Stimulated activated CD8-positive, alpha-beta memory T cell treated with anti-CD3 and anti-CD28 coated beads, Interleukin-15, amount 100 ng/mL, for 48 hours (primary cell): ENCODE data around the gene IGF2BP3.

Experiments
- DNase-seq, 2 donors: peaks; one replicate each; pipeline ENCODE4 v3.0.0-alpha.2; 2020; ENCODE audit warnings: low read depth in 2 of 2

IGF2BP3 gene

DNA sequence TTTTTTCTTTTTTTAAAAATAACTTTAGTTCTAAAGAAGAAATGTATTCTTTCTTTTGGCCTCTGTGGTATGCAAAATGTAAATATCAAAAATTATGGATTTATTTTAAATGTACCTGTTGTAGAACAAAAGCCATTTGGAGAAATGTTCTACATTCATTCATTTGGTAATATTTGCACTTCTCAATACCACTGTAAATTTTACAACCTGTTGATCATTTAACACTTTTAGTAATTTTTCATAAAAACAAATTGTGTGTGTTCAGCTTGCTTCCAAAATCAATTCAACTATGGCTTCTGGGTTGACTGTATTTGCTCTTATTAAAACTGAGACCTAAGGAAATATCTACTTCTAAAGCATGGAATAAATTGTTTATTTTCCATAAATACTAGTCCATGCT, 2.3 kb upstream of the IGF2BP3 start:
- DNase-seq, result no peak

DNA sequence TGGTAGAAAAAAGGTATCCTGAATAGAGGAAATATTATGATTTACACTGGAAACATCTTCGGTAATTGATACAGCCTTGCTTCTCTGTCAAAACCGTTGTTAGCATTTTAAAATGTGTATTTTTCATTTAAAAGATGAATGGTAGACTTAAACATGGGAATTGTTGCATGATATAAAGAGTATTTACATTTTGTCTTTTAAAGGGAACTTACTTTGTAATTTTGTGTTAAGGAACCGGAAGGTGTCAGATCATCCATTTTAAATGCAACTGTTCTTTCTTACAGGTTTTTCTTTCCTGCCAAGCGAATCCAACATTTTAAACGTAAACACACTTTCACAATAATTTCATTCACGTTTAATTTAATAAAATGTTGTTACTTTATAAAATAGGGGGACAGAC, 1.8 kb upstream of the IGF2BP3 start:
- DNase-seq, result no peak

DNA sequence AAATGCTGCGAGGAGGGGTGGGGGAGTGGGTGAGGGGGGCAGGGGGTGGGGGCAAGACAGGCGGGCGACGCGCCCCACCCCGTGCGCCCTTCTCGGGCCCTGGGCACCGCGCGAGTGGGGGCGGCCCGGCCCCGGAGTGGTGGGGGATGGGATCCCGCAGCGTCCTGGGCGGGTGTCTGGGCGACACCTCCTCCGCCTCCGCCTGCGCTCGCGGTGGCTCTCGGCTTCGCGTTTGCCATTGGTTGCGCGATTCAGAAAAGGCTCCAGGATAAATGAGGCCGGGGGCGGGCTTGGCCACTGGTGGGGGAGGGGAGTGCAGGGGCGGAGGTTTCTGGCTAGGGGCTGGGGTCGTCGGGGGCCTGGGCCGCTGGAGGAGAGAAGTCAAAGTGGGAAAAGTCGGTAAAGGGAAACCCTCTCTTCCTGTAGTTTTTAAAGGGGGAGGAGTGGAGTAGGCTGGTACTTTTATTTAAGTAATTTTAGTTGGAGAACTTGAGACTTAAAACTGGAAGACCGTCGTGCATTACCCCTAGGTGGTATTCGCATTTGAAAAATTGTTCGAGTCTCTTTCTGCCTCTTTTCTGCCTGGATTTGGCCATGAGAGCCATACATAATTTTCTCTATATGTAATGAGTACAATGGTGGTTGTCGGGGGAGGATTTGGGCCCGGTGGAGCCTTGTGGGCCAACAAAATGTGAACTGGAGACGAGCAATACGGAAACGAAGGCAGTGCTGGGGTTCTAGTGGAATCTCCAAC, 992 bp upstream of the IGF2BP3 start:
- DNase-seq, result no peak

DNA sequence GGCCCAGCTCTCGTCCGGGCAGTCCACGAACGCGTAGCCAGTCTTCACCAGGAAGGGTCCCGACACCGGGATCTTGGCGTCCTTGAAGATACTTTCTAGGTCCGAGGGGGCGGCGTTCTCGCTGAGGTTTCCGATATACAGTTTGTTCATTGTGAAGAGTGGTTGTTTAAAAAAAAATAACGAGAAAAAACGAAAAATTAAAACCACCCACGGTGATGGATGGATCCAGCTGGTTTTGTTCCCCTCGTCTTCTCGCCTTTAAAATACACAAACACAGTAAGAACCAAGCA, 385 bp downstream of the IGF2BP3 start:
- DNase-seq, result no peak

DNA sequence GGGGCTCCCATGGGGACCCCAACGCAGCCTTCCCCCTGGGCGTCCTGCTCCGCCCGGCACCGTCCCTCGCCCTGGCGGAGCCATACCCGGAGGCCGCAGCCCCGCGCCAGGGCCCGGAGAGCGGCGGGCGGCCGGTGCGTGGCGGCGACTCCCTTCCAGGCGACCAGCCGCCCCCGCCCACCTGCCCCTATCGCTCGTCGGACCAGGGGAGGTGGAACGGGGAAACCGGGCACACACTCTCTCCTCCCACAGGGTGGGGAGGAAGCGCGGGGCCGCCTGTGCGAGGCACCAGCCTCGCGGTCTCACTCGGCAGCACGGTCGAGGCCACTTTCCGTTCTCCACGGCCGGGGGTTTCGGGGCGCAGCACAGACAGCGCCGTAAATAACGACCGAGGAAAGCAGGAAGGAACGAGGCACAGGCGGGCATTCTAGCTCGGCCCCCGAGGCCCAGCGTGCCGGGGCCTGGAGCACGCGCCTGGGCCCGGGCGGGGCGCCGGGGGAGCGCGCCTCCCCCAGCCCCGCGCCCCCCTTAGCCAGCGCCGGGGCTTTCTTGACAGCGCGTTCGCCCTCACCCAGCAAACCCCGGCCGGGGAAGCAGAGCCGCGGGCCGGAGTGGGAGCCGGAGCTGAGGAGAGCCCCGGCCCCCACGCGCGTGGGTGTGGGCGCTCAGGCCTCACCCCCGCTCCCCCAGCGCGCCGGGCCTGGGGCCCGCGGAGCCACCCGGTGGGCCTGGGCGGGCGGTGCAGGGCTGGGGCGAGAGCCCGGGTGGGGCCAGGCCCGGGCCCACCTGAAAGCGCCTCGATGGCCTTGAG, 936 bp downstream of the IGF2BP3 start:
- no peak for DNase-seq

DNA sequence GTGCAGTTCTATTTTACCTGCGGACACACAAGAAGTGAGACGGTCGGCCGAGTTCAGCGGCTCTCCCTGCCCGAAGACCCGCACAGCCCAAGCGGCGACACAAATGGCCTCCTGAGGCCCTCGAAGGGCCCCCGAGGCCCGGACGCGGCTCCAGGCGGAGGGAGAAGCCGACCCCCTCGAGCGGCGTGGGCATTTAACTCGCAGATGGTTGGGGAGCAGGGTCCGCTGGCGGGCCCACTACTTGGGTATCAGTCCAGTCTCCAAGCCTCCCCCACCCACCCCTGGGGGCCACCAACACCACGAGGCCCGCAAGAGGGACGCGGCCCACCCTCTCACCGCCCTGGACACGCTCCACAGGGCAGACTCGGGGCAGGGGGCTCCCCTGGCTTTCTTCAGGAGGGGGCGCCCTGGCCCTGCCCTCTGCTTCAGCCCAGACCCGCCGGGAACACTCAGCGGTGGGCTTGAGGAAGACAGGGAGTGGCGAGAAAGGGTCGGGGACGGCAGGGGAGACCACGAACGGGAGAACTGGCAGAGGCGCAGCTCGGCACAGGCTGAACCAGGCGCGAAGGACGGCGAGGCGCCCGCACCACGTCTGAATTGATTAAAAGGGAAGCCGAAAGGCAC, 1.7 kb downstream of the IGF2BP3 start:
- DNase-seq, result no peak

DNA sequence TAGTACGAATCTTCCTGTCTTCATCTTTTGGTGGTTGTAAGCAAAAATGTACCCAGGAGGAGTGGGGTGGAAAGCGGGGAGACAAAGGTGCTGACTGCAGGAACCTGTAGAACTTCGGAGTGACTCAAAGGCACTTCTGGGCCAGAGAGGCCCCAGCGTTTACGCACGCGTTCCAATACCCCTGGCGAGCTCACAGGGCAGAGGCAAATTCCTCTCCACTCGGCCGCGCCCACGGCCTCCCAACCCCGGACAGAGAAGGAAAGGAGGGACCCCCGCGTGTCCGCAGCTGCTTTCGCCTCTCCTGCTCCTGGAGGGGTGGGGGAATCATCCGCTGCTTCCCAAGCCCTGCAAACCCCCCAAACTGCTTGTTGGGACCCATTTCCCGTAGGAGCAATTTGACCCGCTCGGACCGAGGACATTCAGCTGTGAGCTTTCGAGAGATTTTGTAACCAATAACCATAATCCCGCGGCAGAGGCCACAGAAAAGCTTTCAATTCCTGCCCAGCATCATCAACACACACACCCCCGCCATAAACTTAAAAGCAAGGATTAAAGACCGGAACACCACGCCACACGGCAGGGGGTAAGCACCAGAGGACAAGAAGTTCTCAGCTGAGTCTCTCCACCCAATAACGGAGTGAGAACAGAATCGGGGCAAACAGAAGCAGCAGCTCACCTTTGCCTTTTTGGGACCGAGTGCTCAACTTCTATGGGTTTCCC, 2.3 kb downstream of the IGF2BP3 start:
- no peak for DNase-seq

DNA sequence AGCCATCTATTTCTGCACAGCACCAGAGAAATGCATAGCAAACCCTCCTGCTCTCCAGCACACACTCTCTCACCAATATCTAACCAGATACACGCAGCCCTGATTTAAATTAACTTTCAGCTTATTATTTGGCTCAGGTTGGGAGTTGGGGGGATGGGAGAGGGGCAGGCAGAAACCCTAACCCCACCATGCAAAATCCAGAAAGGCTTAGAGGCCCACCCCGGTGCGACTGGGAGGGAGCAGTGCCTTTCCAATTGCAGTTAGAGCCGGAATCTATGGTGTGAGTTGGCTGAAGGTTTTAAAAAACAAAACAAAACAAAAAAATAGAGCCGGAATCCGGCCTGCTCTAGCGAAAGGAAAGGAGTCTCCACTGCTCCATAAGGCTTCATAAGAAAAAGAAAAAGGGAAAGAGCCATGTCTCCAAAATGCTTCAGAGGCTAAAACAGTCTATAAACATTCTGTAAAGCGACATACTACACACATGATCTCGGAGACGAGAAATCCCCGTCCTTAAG, 2.9 kb downstream of the IGF2BP3 start:
- DNase-seq, result no peak

DNA sequence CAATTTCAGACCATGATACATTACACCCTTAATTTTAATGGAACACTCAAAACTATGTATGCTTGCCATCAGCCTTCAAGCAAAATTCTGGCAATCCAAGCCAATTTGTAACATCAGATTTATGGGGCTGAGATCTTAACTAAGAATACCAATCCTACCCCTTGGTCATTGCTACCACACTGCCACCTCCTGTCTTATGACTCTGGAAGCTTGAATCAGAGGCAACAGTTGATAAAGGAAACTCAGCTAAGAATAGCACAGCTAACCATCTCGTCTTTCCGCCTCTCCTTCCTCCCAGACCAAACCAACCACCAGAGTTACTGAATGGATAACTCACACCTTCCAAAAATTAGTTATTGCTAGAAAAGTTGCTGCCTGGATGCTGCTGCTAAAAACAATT, 7.4 kb downstream of the IGF2BP3 start:
- DNase-seq, result no peak

DNA sequence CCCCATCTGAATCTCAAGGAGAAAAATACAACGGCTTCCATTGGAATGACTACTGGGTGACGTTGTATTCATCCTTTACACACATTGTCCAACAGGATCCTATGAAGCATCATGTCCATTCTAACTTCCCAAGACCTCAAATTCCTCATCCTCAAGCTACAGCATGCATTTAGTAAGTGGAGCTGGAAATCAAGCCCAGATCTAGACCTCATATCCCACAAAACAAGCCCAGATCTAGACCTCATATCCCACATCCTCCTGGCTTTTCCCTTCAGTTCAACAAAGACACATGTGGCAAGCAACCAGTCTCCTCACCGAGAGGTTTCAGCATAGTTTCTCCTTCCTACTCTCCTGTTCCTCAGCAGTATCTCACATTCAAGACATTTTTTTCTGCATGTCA, 12.2 kb downstream of the IGF2BP3 start:
- no peak for DNase-seq

DNA sequence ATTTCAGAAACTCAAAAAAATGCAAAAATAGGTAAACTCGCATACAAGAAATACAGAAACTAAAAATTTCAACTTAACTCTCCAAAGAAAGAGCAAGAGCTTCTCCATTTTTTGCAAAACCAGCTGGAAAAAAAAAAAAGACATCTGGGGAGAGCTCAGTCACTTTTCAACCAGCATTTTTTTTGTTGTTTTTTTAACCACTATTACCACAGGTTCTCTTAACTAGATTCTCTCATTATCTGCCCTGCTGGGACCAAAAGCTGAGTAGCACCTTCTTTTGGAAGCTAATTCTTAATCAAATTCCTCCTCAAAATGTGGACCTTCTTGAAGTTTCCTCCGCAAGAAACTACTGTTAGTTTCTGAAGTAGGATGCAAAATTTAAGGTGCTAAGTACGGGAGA, 14.2 kb downstream of the IGF2BP3 start:
- no peak for DNase-seq

DNA sequence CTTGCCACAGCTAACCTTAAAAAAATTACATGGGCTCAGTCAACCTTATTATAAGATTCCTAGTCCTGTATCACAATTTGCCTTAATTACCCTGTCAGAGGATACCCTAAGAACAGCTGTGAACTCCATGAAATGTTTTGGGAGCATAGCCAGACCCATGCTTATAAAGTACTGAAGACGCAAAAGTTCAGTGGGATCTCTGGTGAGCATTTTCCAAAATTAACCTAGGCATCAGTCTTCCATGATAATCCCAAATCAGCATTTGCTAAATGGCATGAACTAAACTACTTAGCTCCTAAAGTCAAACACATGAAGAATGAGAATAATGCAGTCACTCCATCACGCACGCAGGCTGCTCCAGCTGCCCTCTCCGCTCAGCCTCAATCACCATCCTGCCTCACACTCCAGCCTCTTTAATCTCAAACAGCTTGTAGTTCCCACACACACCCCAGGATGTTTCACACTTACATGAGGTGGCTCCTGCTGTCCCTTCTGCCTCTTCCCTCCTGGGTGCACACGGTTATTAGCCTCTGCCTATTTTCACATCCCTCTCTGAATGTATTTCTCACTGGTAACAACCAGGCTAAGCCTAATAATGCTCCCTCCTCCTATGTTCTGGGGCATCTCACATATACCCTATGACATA, 15.3 kb downstream of the IGF2BP3 start:
- DNase-seq, result no peak

DNA sequence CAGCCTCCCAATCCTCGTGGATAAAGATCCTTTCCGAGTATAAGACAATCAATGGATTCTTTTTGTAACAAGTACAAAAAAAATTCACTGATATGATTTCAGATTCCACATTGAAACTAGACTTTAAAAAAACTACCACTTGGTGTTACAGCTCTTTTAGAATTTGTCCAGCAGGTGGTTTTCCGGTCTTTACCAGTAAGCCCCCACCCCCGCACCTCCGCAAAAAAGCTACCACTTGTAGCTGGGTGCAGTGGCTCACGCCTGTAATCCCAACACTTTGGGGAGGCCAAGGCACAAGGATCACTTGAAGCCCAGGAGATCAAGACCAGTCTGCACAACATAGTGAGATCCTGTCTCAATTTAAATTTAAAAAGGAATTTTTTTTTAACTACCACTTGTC, 19.8 kb downstream of the IGF2BP3 start:
- no peak for DNase-seq

DNA sequence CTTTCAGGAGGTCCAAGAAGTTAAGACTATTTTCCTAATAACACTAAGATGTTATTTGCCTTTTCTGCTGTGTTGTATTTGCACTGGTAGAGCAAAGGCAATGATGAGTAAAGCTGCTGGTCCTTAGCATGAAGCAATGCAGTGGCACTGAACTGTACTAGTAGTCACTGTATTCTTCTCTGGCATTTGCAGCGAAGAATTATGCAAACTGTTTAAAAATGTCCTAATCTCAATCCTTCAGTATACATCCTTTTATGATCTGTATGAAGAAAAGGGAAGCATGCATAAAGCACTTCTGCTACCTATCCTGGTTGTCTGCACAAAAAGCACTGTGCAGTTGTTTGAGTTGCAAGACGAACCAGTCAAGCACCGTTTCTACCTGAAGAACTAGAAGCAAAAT, 20.4 kb downstream of the IGF2BP3 start:
- DNase-seq, result no peak

DNA sequence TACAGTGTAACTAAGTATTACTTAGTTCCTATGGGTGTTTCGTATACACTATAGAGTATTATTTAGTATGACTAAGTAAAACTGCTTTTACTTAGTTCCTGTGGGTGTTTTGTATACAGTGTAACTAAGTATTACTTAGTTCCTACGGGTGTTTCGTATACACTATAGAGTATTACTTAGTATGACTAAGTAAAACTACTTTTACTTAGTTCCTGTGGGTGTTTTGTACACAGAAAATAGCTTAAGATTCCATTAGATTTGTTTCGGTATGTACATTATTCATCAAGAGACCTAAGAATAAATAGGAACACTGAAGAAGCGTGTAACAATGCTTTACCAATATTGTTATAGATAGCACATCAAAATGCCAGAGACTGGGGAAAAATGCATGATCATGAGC, 25.0 kb downstream of the IGF2BP3 start:
- DNase-seq, result no peak

DNA sequence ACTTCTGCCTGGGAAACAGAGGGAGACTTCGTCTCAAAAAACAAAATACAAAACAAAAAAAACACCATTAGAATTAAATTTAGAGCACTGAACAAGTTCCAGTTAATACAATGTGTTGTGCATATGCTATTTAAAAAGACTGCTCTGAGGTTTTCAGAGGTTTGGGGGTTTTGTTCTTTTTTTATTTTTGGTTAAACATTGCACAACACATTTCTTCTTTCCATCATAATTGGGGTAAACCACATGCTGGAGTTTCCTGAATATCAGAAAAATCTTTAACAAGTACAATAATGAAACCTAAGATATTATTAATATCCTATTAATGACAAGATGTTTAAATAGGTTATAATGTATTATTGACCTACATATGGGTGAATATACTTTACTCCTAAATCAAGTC, 26.3 kb downstream of the IGF2BP3 start:
- no peak for DNase-seq

DNA sequence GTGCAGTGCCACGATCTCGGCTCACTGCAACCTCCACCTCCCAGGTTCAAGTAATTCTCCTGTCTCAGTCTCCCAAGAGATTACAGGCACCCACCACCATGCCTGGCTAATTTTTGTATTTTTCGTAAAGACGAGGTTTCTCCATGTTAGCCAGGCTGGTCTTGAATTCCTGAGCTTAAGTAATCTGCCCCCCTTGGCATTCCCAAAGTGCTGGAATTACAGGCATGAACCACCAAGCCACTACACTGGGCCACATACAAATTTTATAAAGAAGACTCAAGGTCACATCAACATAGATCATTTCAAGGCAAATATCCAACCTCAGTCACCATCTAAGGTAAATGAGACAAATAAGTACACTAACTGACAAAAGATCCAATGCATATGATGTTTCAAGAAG, 32.1 kb downstream of the IGF2BP3 start:
- no peak for DNase-seq

DNA sequence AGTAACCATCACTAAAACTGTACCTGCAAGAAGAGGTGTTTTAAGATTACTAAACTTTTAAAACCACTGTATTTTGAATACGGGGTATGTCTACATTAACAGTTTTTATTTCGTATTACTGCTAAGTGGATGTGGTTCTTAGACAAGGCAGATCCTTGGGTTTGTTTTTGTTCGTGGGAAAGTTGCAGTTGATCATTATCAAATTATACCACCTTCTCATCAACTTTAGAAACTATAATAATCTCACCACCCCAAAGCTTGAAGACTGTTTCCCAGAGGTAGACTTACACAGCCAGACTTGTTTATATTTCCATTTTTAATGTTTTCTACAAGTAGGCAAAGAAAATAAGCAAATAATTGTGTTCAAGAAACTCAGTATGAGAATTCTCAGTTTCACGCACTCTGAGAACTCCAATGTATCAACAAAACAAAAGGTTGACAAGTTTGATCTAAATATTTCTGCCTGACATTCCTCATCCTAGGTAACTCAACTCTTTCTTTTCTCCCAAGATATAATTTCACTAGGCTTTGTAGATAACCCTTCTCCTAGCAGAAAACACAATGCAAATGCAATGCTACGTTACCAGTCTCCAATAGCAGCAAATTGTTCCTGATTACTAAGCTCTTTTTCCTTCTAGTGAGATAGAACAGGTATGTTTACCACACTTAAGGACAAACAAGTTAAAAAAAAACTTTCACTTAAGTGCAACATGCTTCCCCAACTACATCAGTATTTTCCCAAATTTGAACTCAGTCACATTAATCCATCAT, 36.0 kb downstream of the IGF2BP3 start:
- DNase-seq, result no peak

DNA sequence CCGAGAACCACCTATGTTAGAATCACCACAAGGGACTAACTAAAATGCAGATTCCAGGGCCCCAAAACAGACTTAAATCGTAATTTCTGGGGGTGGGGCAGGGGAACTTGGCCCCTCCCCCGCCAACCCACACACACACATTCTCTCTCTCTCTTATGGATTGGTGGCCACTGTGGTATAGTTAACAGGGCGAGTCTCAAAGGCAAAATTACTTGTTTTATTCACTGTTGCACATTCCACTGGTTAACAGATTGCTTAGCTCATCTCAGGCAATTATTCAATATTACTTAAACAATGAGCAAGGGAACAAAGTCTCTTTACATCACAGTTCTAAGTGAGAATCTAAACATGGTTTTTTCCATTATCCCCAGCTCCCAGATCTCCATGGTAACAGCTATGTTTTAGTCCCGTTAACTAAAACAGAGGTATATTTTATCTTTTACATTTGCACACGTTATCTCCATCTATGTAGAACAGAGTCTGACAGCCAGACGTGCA, 38.5 kb downstream of the IGF2BP3 start:
- DNase-seq, result no peak

DNA sequence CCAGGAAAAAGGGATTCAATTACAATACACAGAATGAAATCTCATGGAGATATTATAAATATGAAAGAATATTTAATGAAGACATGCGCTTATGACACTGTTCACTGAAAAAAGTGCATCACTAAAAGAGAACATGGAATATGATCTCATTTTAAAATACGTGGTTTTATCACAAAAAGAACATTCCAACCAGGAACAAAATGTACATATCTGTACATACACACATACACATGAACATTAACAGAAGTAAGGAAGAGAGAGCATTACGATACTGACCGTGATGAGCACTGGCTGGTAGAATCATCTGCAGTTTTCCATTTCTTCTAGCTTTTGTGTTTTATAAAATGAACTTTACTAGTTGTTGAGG, 39.4 kb downstream of the IGF2BP3 start:
- DNase-seq, result no peak

DNA sequence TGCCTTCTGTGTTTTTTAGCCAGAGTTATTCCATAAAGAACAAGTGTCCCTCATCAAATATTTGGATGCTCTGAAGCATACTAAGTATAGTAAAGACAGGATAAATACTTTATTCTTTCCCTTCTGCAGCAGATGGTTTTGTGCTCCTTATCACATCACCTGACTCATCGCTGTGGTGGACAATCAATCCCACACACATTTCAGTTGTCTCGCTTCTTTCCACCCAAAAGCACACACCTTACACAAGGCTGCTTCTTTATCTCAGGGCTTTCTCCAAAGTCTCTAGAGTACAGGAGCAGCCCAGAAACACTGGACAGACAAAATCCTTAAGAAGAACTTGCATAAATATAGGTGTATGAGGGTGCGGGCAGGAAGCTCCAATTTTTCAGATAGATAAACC, 43.4 kb downstream of the IGF2BP3 start:
- DNase-seq, result no peak
